Neural cell (in vitro differentiated cells): ENCODE results near the gene GPR15LG.

ENCODE experiments used
- EP300 ChIP-seq: fragments of 450-650 bp; conservative IDR thresholded peaks from 2 replicates; pipeline ENCODE4 v1.6.1; 2014; ENCODE audit warnings: antibody characterized with exemption, mild to moderate bottlenecking, moderate library complexity; ENCODE audit not compliant: poor library complexity, severe bottlenecking
- EZH2 ChIP-seq: fragments of 200-600, 300-800 bp; shearing (Covaris generic), sonication (generic); IDR thresholded peaks from 2 replicates; pipeline ENCODE4 v1.6.1; 2014; ENCODE audit warnings: antibody characterized with exemption, low read length, borderline replicate concordance, mild to moderate bottlenecking; ENCODE audit not compliant: insufficient read depth, poor library complexity, severe bottlenecking
- POLR2AphosphoS5 ChIP-seq: IDR thresholded peaks from 2 replicates; pipeline ENCODE4 v1.6.1; 2012
- SMC3 ChIP-seq: fragments of 450-650 bp; conservative IDR thresholded peaks from 2 replicates; pipeline ENCODE4 v1.6.1; 2014; ENCODE audit warnings: antibody characterized with exemption, mild to moderate bottlenecking, moderate library complexity; ENCODE audit not compliant: poor library complexity
- TAF1 ChIP-seq: IDR thresholded peaks from 2 replicates; pipeline ENCODE4 v1.6.1; 2012; ENCODE audit warnings: low read depth
- TF ChIP-seq, protein P1 (sequence below): fragments of 450-650 bp; IDR thresholded peaks from 2 replicates; pipeline ENCODE4 v1.5.1; 2014; ENCODE audit warnings: antibody characterized with exemption, mild to moderate bottlenecking, moderate library complexity; ENCODE audit not compliant: poor library complexity, severe bottlenecking

DNA sequence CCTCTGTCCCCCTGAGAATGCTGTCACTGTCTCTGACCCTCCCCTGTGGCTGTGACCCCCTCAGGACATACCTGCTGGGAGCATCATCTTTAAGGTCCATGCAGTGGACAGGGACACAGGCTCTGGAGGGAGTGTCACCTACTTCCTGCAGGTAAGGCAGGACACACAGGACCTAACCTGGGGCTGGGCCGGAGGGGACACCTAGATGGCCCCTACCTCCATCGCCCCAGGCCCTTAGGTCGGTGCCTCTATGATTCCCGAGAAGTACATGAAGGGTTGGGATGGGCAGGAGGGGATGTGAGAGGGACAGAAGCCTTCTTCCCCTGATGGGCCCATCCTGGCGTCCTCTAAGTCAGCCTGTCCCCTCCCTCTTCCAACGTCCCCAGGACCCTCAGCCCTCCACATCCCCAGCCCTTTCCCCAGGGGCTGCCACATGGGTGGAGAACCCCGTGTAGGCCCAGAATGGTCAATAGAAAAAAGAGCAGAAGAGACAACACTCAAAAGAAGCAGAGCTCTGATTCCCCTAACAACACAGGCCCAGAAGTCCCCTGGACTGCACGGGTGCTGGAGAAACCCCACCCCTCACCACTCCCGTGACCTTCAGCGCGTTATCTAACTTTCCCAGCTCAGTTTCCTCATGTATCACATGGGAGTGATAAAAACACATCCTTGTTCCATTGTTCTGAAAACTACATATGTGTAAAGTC is 27.1 kb downstream of the GPR15LG start:
- TF ChIP-seq POLR2AphosphoS5 (no peak), EZH2 (no peak), EP300 (no peak), SMC3 (no peak), TAF1 (no peak)
- TF ChIP-seq, protein P1, sequence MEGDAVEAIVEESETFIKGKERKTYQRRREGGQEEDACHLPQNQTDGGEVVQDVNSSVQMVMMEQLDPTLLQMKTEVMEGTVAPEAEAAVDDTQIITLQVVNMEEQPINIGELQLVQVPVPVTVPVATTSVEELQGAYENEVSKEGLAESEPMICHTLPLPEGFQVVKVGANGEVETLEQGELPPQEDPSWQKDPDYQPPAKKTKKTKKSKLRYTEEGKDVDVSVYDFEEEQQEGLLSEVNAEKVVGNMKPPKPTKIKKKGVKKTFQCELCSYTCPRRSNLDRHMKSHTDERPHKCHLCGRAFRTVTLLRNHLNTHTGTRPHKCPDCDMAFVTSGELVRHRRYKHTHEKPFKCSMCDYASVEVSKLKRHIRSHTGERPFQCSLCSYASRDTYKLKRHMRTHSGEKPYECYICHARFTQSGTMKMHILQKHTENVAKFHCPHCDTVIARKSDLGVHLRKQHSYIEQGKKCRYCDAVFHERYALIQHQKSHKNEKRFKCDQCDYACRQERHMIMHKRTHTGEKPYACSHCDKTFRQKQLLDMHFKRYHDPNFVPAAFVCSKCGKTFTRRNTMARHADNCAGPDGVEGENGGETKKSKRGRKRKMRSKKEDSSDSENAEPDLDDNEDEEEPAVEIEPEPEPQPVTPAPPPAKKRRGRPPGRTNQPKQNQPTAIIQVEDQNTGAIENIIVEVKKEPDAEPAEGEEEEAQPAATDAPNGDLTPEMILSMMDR = no peak
